H1 (cell line): ENCODE data around the gene CPXM2. TPM values are rescaled to one million over a fixed set of nuclear protein-coding genes. Genes with fewer than 3 reads are reported as not detected.
A peak's percentile ranks its signal among the peaks of the same experiment; 100 is the strongest.

Experiments used
- CTCF ChIA-PET: fragments of 300-600 bp; sonication (Branson Sonifier 250); formaldehyde crosslinking; loops from one replicate; lab custom pipeline; 2021; ENCODE audit not compliant: partially characterized antibody; lab: Charles Lee
- POLR2A ChIA-PET: fragments of 300-600 bp; sonication (Branson Sonifier 250); formaldehyde crosslinking; loops from one replicate; lab custom pipeline; 2021; ENCODE audit warnings: inconsistent platforms; ENCODE audit not compliant: partially characterized antibody; lab: Charles Lee
- DNase-seq, 2 experiments: peaks; one replicate each; pipeline versions ENCODE4 v3.0.0 to v3.0.0-alpha.2; 2010 to 2022; ENCODE audit warnings: low spot score in 2 of 2, low read depth in 1 of 2, mixed read lengths in 1 of 2
- FAIRE-seq: peaks from 2 replicates; lab custom pipeline; 2011; peaks lifted over from hg19 to GRCh38; lab: Jason Lieb, UNC
- H2AFZ ChIP-seq: 2 replicates; pipeline ENCODE4 v1.8.1; 2012; ENCODE audit warnings: low read length, inconsistent platforms
- H2AK5ac ChIP-seq: 2 replicates; pipeline ENCODE4 v1.6.1; 2013; ENCODE audit warnings: low read depth, low read length
- H2BK120ac ChIP-seq: replicated peaks from 2 replicates; pipeline ENCODE3; 2013; ENCODE audit warnings: low read depth, low read length, inconsistent platforms
- H2BK12ac ChIP-seq: 2 replicates; pipeline ENCODE4 v1.6.1; 2013; ENCODE audit warnings: low read depth, low read length
- H2BK15ac ChIP-seq: 2 replicates; pipeline ENCODE4 v1.6.1; 2013; ENCODE audit warnings: low read length
- H2BK20ac ChIP-seq: 2 replicates; pipeline ENCODE4 v1.6.1; 2013; ENCODE audit warnings: low read length
- H2BK5ac ChIP-seq: 2 replicates; pipeline ENCODE4 v1.6.1; 2013; ENCODE audit warnings: low read depth, low read length
- H3K14ac ChIP-seq: 2 replicates; pipeline ENCODE4 v1.6.1; 2013; ENCODE audit warnings: inconsistent platforms; ENCODE audit not compliant: insufficient read length
- H3K18ac ChIP-seq: 2 replicates; pipeline ENCODE4 v1.6.1; 2013; ENCODE audit warnings: low read length; ENCODE audit errors: extremely low read depth
- H3K23ac ChIP-seq: 2 replicates; pipeline ENCODE4 v1.6.1; 2013; ENCODE audit warnings: inconsistent platforms; ENCODE audit not compliant: insufficient read length
- H3K23me2 ChIP-seq: 2 replicates; pipeline ENCODE4 v1.6.1; 2013; ENCODE audit warnings: low read depth, low read length
- H3K27ac ChIP-seq: 2 replicates; pipeline ENCODE4 v1.6.1; 2011; ENCODE audit warnings: low read depth, low read length, inconsistent platforms
- H3K27me3 ChIP-seq, 4 experiments: replicated peaks in 1 of 4; 1 replicate in 1 of 4; 2 replicates in 3 of 4; pipeline versions ENCODE4 v1.6.1 to v1.8.1; 2011 to 2013; ENCODE audit warnings: low read length in 3 of 4, mild to moderate bottlenecking in 3 of 4, inconsistent platforms in 2 of 4, mixed read lengths in 2 of 4, moderate library complexity in 1 of 4; ENCODE audit not compliant: control insufficient read depth in 3 of 4, insufficient read depth in 3 of 4; ENCODE audit errors: extremely low read depth in 1 of 4
- H3K36me3 ChIP-seq, 4 experiments: 2 replicates each; pipeline versions ENCODE4 v1.6.1 to v1.8.1; 2011 to 2013; ENCODE audit warnings: mild to moderate bottlenecking in 4 of 4, low read length in 3 of 4, moderate library complexity in 2 of 4, control low read depth in 1 of 4, inconsistent platforms in 1 of 4; ENCODE audit not compliant: insufficient read depth in 4 of 4, control insufficient read depth in 2 of 4
- H3K4ac ChIP-seq: replicated peaks from 2 replicates; pipeline ENCODE3; 2013; ENCODE audit warnings: low read length, low read depth, mixed read lengths, inconsistent platforms; ENCODE audit not compliant: insufficient read length
- H3K4me1 ChIP-seq, 4 experiments: replicated peaks in 1 of 4; 1 replicate in 1 of 4; 2 replicates in 3 of 4; pipeline versions ENCODE4 v1.6.1 to v1.8.1; 2011 to 2013; ENCODE audit warnings: low read length in 3 of 4, inconsistent platforms in 2 of 4, mixed read lengths in 1 of 4; ENCODE audit not compliant: insufficient read depth in 4 of 4, control insufficient read depth in 3 of 4
- H3K4me2 ChIP-seq, 2 experiments: 2 replicates each; pipeline versions ENCODE4 v1.6.1 to v1.8.1; 2011 to 2013; ENCODE audit warnings: low read depth in 2 of 2, low read length in 2 of 2, control low read depth in 1 of 2, inconsistent platforms in 1 of 2, mild to moderate bottlenecking in 1 of 2; ENCODE audit not compliant: insufficient read depth in 1 of 2
- H3K4me3 ChIP-seq, 4 experiments: fragments of 200-600, 300-600 bp in 1 of 4; sonication (generic), shearing (Covaris generic), sonication (Bioruptor Twin) in 1 of 4; 2 replicates each; pipeline versions ENCODE4 v1.5.1 to v1.8.1; 2011 to 2016; ENCODE audit warnings: low read length in 4 of 4, low read depth in 3 of 4, control low read depth in 2 of 4, inconsistent platforms in 2 of 4, mild to moderate bottlenecking in 2 of 4, mixed read lengths in 1 of 4, moderate library complexity in 1 of 4; ENCODE audit not compliant: insufficient read depth in 2 of 4; ENCODE audit errors: extremely low read depth in 1 of 4
- H3K56ac ChIP-seq: replicated peaks from 2 replicates; pipeline ENCODE3; 2013; ENCODE audit warnings: low read depth, mild to moderate bottlenecking, mixed read lengths, low read length, inconsistent platforms; ENCODE audit not compliant: insufficient read length
- H3K79me1 ChIP-seq: 2 replicates; pipeline ENCODE4 v1.6.1; 2013; ENCODE audit warnings: low read depth, low read length, control low read depth
- H3K79me2 ChIP-seq, 2 experiments: 2 replicates each; pipeline versions ENCODE4 v1.6.1 to v1.8.1; 2012 to 2013; ENCODE audit warnings: low read length in 2 of 2, mild to moderate bottlenecking in 2 of 2, inconsistent platforms in 1 of 2; ENCODE audit not compliant: insufficient read depth in 2 of 2, control insufficient read depth in 1 of 2
- H3K9ac ChIP-seq, 4 experiments: replicated peaks in 1 of 4; 1 replicate in 1 of 4; 2 replicates in 3 of 4; pipeline versions ENCODE4 v1.6.1 to v1.8.1; 2011 to 2013; ENCODE audit warnings: low read depth in 3 of 4, low read length in 3 of 4, control low read depth in 2 of 4, mild to moderate bottlenecking in 2 of 4, moderate library complexity in 2 of 4, inconsistent platforms in 1 of 4; ENCODE audit errors: extremely low read depth in 1 of 4
- H3K9me3 ChIP-seq, 2 experiments: 2 replicates each; pipeline versions ENCODE4 v1.6.1 to v1.8.1; 2012 to 2013; ENCODE audit warnings: mild to moderate bottlenecking in 2 of 2, moderate library complexity in 2 of 2, control low read depth in 1 of 2, inconsistent platforms in 1 of 2, low read depth in 1 of 2, low read length in 1 of 2, mixed read lengths in 1 of 2; ENCODE audit not compliant: insufficient read depth in 2 of 2
- H4K20me1 ChIP-seq, 2 experiments: replicated peaks in 1 of 2; 2 replicates each; pipeline versions ENCODE3 to v1.8.1; 2011 to 2013; ENCODE audit warnings: inconsistent platforms in 2 of 2, low read length in 2 of 2, mild to moderate bottlenecking in 1 of 2; ENCODE audit not compliant: insufficient read depth in 2 of 2, control insufficient read depth in 1 of 2
- H4K5ac ChIP-seq: 2 replicates; pipeline ENCODE4 v1.6.1; 2013; ENCODE audit warnings: low read length, low read depth, mixed read lengths, inconsistent platforms; ENCODE audit not compliant: insufficient read length
- H4K8ac ChIP-seq: 2 replicates; pipeline ENCODE4 v1.8.0; 2013; ENCODE audit warnings: mild to moderate bottlenecking, moderate library complexity, low read length, inconsistent platforms; ENCODE audit not compliant: insufficient read depth; ENCODE audit errors: extremely low read depth
- H4K91ac ChIP-seq: replicated peaks from 2 replicates; pipeline ENCODE3; 2013; ENCODE audit warnings: low read length, mixed read lengths, inconsistent platforms; ENCODE audit not compliant: insufficient read length
- MAFK ChIP-seq: IDR thresholded peaks from 2 replicates; pipeline ENCODE4 v1.6.1; 2012; ENCODE audit warnings: low read depth, mild to moderate bottlenecking, improper control_type of control experiment, low read length
- WGBS, 2 experiments: shearing (Covaris generic) in 1 of 2; methylation state at CpG; one replicate each; pipeline versions ENCODE4 v1.1.6 to v1.1.7; 2013 to 2015; ENCODE audit warnings: low lambda C conversion rate in 2 of 2, mixed read lengths in 2 of 2, inconsistent platforms in 1 of 2, low coverage in 1 of 2, missing lambda C conversion rate in 1 of 2; ENCODE audit not compliant: insufficient replicate concordance in 2 of 2, insufficient coverage in 1 of 2, insufficient read length in 1 of 2; ENCODE audit errors: extremely low coverage in 1 of 2, missing lambda C conversion rate in 1 of 2; 5-methylcytosine and 5-hydroxymethylcytosine counted together
- polyA plus RNA-seq, 7 experiments: library from polyadenylated mRNA; depleted of rRNA in 3 of 7; stranded (reverse) in 5 of 7; unstranded in 2 of 7; fragments of >200 nt in 5 of 7; fragments of 200-250 nt in 2 of 7; gene quantifications; 1 replicate in 5 of 7; 2 replicates in 1 of 7; 4 replicates in 1 of 7; pipeline versions ENCODE4 v1.2.1 to v1.2.3, GENCODE V29; 2011 to 2013; ENCODE audit warnings: missing spikeins in 2 of 7, mixed read lengths in 2 of 7
- total RNA-seq: library from RNA; stranded (reverse); fragmentation: NEBNext Ultra II Directional; extraction: Animal tissue kit (Norgen Biotek cat#: 25700); gene quantifications from 2 replicates; pipeline ENCODE4 v1.2.1, GENCODE V29; 2021
- TF ChIP-seq, protein P1 (sequence below), 3 experiments: IDR thresholded peaks; 1 replicate in 2 of 3; 2 replicates in 1 of 3; pipeline versions ENCODE4 v1.5.1 to v1.6.1; 2011; ENCODE audit warnings: low read length in 3 of 3, mild to moderate bottlenecking in 3 of 3, inconsistent platforms in 2 of 3, low read depth in 1 of 3, moderate library complexity in 1 of 3; ENCODE audit not compliant: insufficient read depth in 1 of 3; ENCODE audit errors: control extremely low read depth in 1 of 3
- TF ChIP-seq, protein P2 (sequence below): IDR thresholded peaks from 2 replicates; pipeline ENCODE4 v1.6.1; 2011; ENCODE audit warnings: low read length, improper control_type of control experiment

CPXM2 gene
- total and polyA plus RNA-seq, 2 of the 8 experiments (the other 6 are each of a cell fraction or from before 2014, with no cell fraction given): 2.4 to 2.9 TPM

DNA sequence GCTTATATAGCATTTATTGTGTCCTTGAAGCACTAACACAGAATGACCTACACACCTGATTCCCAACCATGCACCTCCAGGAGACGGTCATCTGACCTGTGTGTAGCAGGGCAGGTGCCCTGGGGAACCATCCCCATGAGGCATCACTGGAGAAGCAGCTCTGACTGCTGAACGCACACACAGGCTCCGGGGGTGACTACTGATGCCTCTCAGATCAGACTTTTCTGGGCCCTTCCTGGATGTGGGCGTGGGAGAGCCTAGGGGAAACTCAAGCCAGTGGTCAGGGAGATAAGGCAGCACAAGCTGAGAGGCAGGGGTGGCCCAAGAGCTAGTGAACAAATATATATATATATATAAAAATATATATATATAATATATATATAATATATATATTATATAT is 37.6 kb downstream of the CPXM2 start:
- Histone ChIP-seq H3K27me3 (no peaks in the 10 kb centered on the region), H3K56ac (no peak overlapping the region), H4K91ac (no peak overlapping the region), H3K27ac (no peak overlapping the region), H2AFZ (no peak overlapping the region), H4K5ac (no peak overlapping the region), H4K8ac (no peak overlapping the region), H2BK5ac (no peak overlapping the region), H3K9me3 (no peaks in the 10 kb centered on the region), H2BK120ac (no peak overlapping the region), H3K9ac (no peak overlapping the region), H3K36me3 (no peaks in the 10 kb centered on the region), H2BK12ac (no peak overlapping the region), H3K23me2 (0 out of 2 replicates have a peak, but pooled peaks cover 1% of the 10 kb centered on the region), H3K79me2 (no peaks in the 10 kb centered on the region), H2AK5ac (no peak overlapping the region), H3K23ac (no peak overlapping the region), H2BK20ac (no peak overlapping the region), H4K20me1 (no peaks in the 10 kb centered on the region), H3K79me1 (no peaks in the 10 kb centered on the region), H3K4me2 (no peak overlapping the region), H2BK15ac (no peak overlapping the region), H3K4ac (no peak overlapping the region), H3K4me3 (no peak overlapping the region), H3K4me1 (peaks cover 0 to 3% (median 0%) of the 10 kb centered on the region in 4 experiments; a peak in 1 of 7 replicates), H3K14ac (no peak overlapping the region), H3K18ac (no peak overlapping the region)
- ChIA-PET POLR2A (no interaction called here), CTCF (no interaction called here)
- FAIRE-seq: no peak
- TF ChIP-seq MAFK: no peak
- TF ChIP-seq, protein P1, sequence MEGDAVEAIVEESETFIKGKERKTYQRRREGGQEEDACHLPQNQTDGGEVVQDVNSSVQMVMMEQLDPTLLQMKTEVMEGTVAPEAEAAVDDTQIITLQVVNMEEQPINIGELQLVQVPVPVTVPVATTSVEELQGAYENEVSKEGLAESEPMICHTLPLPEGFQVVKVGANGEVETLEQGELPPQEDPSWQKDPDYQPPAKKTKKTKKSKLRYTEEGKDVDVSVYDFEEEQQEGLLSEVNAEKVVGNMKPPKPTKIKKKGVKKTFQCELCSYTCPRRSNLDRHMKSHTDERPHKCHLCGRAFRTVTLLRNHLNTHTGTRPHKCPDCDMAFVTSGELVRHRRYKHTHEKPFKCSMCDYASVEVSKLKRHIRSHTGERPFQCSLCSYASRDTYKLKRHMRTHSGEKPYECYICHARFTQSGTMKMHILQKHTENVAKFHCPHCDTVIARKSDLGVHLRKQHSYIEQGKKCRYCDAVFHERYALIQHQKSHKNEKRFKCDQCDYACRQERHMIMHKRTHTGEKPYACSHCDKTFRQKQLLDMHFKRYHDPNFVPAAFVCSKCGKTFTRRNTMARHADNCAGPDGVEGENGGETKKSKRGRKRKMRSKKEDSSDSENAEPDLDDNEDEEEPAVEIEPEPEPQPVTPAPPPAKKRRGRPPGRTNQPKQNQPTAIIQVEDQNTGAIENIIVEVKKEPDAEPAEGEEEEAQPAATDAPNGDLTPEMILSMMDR (IDR thresholded peaks at IDR 0.05; ENCODE audit: control extremely low read depth in 1 of 3, insufficient read depth in 1 of 3, low read depth in 1 of 3, low read length in 3 of 3): no peak
- TF ChIP-seq, protein P2, sequence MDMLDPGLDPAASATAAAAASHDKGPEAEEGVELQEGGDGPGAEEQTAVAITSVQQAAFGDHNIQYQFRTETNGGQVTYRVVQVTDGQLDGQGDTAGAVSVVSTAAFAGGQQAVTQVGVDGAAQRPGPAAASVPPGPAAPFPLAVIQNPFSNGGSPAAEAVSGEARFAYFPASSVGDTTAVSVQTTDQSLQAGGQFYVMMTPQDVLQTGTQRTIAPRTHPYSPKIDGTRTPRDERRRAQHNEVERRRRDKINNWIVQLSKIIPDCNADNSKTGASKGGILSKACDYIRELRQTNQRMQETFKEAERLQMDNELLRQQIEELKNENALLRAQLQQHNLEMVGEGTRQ: no peak
- peak in 1 of 2 experiments; percentile 23 for DNase-seq
- 92% methylated on average over 4 of the region's 4 CpGs; no CpG with 5 or more reads in 1 of the 2 experiments for WGBS, 2 experiments
